Smooth muscle cell (in vitro differentiated cells): Measurements from ENCODE around the gene MAGI2. TPM values are rescaled to one million over a fixed set of nuclear protein-coding genes. Genes with fewer than 3 reads are reported as not detected.

Experiments
- DNase-seq: peaks from one replicate; lab custom pipeline; 2025; ENCODE audit not compliant: unreplicated experiment; lab: John Stamatoyannopoulos, UW
- H2AFZ ChIP-seq: fragments of 200-600 bp; sonication (generic); 2 replicates; pipeline ENCODE4 v1.6.0; 2016; ENCODE audit warnings: antibody characterized with exemption, low read depth, mild to moderate bottlenecking
- H3F3A ChIP-seq: fragments of 200-600 bp; sonication (generic); 2 replicates; pipeline ENCODE4 v1.6.0; 2017; ENCODE audit warnings: antibody characterized with exemption, low read depth
- H3K27ac ChIP-seq: fragments of 200-600 bp; sonication (generic); 2 replicates; pipeline ENCODE4 v1.5.1; 2016; ENCODE audit warnings: low read depth, mild to moderate bottlenecking
- H3K27me3 ChIP-seq: fragments of 200-600 bp; sonication (generic); 2 replicates; pipeline ENCODE4 v1.6.1; 2016; ENCODE audit warnings: low read depth, mild to moderate bottlenecking
- H3K36me3 ChIP-seq: fragments of 200-600 bp; sonication (generic); 2 replicates; pipeline ENCODE4 v1.5.1; 2016; ENCODE audit warnings: low read depth
- H3K4me1 ChIP-seq: fragments of 200-600 bp; sonication (generic); 2 replicates; pipeline ENCODE4 v1.5.1; 2016; ENCODE audit warnings: low read depth
- H3K4me2 ChIP-seq: fragments of 200-600 bp; sonication (generic); 2 replicates; pipeline ENCODE4 v1.6.0; 2016; ENCODE audit warnings: mild to moderate bottlenecking
- H3K4me3 ChIP-seq: fragments of 200-600 bp; sonication (generic); 2 replicates; pipeline ENCODE4 v1.5.1; 2016; ENCODE audit warnings: mild to moderate bottlenecking
- H3K79me2 ChIP-seq: fragments of 200-600 bp; sonication (generic); 2 replicates; pipeline ENCODE4 v1.6.0; 2016; ENCODE audit warnings: low read depth, mild to moderate bottlenecking
- H3K9ac ChIP-seq: fragments of 200-600 bp; sonication (generic); 2 replicates; pipeline ENCODE4 v1.6.0; 2016; ENCODE audit warnings: low read depth
- H3K9me3 ChIP-seq: fragments of 200-600 bp; sonication (generic); replicated peaks from 2 replicates; pipeline ENCODE4 v1.5.1; 2016; ENCODE audit warnings: low read depth
- H4K20me1 ChIP-seq: fragments of 200-600 bp; sonication (generic); 2 replicates; pipeline ENCODE4 v1.6.0; 2016; ENCODE audit warnings: low read depth
- CTCF ChIP-seq: fragments of 200-600 bp; sonication (generic); IDR thresholded peaks from 2 replicates; pipeline ENCODE4 v1.5.1; 2017; ENCODE audit warnings: borderline replicate concordance, mild to moderate bottlenecking, antibody characterized with exemption; ENCODE audit not compliant: insufficient read depth, poor library complexity, severe bottlenecking
- WGBS: methylation state at CpG from one replicate; pipeline ENCODE4 v1.1.7; 2016; ENCODE audit warnings: low lambda C conversion rate; 5-methylcytosine and 5-hydroxymethylcytosine counted together
- polyA plus RNA-seq: library from polyadenylated mRNA; unstranded; fragments of >200 nt; fragmentation: Nextera tagmentation; extraction: Ambion mirVana; gene quantifications from 2 replicates; pipeline ENCODE4 v1.2.1, GENCODE V29; 2016
- total RNA-seq: library from RNA; depleted of rRNA; stranded (reverse); fragments of >200 nt; gene quantifications from 2 replicates; pipeline ENCODE4 v1.2.3, GENCODE V29; 2014

Gene MAGI2
- total and polyA plus RNA-seq, 2 experiments from 2014 or later: 3.4 to 10.7 TPM

- WGBS: 18% methylated on average over 1 of the region's 1 CpG
- DNase-seq: no peak
These were observed 590.2 kb downstream of the MAGI2 start for GRCh38 chr7:78863281-78863680.

GRCh38 chr7:78862411-78862900, 591.0 kb downstream of the MAGI2 start:
- H3K27me3 ChIP-seq: no peaks in the 10 kb centered on the region
- WGBS: 93% methylated on average over 3 of the region's 3 CpGs
- no peak overlapping the region for H3K4me2 ChIP-seq
- H3K36me3 ChIP-seq: no peaks in the 10 kb centered on the region
- H3K4me1 ChIP-seq: no peaks in the 10 kb centered on the region
- no peaks in the 10 kb centered on the region for H4K20me1 ChIP-seq
- no peaks in the 10 kb centered on the region for H3K9me3 ChIP-seq
- no peak overlapping the region for H2AFZ ChIP-seq
- H3F3A ChIP-seq: no peaks in the 10 kb centered on the region
- no peaks in the 10 kb centered on the region for H3K79me2 ChIP-seq
- no peak for DNase-seq
- H3K4me3 ChIP-seq: no peak overlapping the region
- TF ChIP-seq CTCF: no peak
- H3K27ac ChIP-seq: no peak overlapping the region
- no peak overlapping the region for H3K9ac ChIP-seq

More at GRCh38 chr7:78863281-78863680, 590.2 kb downstream of the MAGI2 start:
- no peaks in the 10 kb centered on the region for H3K79me2 ChIP-seq
- no peaks in the 10 kb centered on the region for H3F3A ChIP-seq
- no peak overlapping the region for H3K27ac ChIP-seq
- H4K20me1 ChIP-seq: no peaks in the 10 kb centered on the region
- no peak overlapping the region for H3K9ac ChIP-seq
- TF ChIP-seq CTCF: no peak
- no peak overlapping the region for H3K4me2 ChIP-seq
- H2AFZ ChIP-seq: no peak overlapping the region
- no peak overlapping the region for H3K4me3 ChIP-seq
- H3K9me3 ChIP-seq: no peaks in the 10 kb centered on the region
- H3K27me3 ChIP-seq: no peaks in the 10 kb centered on the region
- H3K36me3 ChIP-seq: no peaks in the 10 kb centered on the region
- H3K4me1 ChIP-seq: no peaks in the 10 kb centered on the region

- H3K36me3 ChIP-seq: no peaks in the 10 kb centered on the region
- no peak for DNase-seq
- H3K4me3 ChIP-seq: no peak overlapping the region
- no peak overlapping the region for H3K4me2 ChIP-seq
- no peaks in the 10 kb centered on the region for H3K9me3 ChIP-seq
- no peak overlapping the region for H2AFZ ChIP-seq
- no peaks in the 10 kb centered on the region for H4K20me1 ChIP-seq
- H3K79me2 ChIP-seq: no peaks in the 10 kb centered on the region
- H3K4me1 ChIP-seq: no peaks in the 10 kb centered on the region
- no peaks in the 10 kb centered on the region for H3K27me3 ChIP-seq
- H3K9ac ChIP-seq: no peak overlapping the region
- H3F3A ChIP-seq: no peaks in the 10 kb centered on the region
- no peak overlapping the region for H3K27ac ChIP-seq
- WGBS: 57% methylated on average over 6 of the region's 6 CpGs
- TF ChIP-seq CTCF: no peak
These were observed 600.5 kb downstream of the MAGI2 start for GRCh38 chr7:78852951-78853350.

- H3K4me2 ChIP-seq: no peak overlapping the region
- no peaks in the 10 kb centered on the region for H3K4me1 ChIP-seq
- H3K4me3 ChIP-seq: no peak overlapping the region
- no peaks in the 10 kb centered on the region for H3K9me3 ChIP-seq
- no peak for TF ChIP-seq CTCF
- WGBS: 85% methylated on average over 3 of the region's 3 CpGs
- no peaks in the 10 kb centered on the region for H3F3A ChIP-seq
- no peaks in the 10 kb centered on the region for H3K79me2 ChIP-seq
- no peaks in the 10 kb centered on the region for H4K20me1 ChIP-seq
- no peak for DNase-seq
- H3K27ac ChIP-seq: no peak overlapping the region
- no peaks in the 10 kb centered on the region for H3K36me3 ChIP-seq
- H3K27me3 ChIP-seq: no peaks in the 10 kb centered on the region
- no peak overlapping the region for H3K9ac ChIP-seq
- no peak overlapping the region for H2AFZ ChIP-seq
These were observed 603.2 kb downstream of the MAGI2 start for GRCh38 chr7:78850093-78850740.
